SIG-M5 (cell line): ENCODE results near the gene MRPL11.

Experiments used
- DNase-seq: peaks from one replicate; lab custom pipeline; 2025; lab: John Stamatoyannopoulos, UW

MRPL11 gene

GRCh38 chr11:66438504-66439466, at the start of gene MRPL11:
TSS of gene MRPL11 (minus strand) at chr11:66438848. CDS start at chr11:66438754, 94 bp downstream.
- peak; percentile 75 for DNase-seq

DNA sequence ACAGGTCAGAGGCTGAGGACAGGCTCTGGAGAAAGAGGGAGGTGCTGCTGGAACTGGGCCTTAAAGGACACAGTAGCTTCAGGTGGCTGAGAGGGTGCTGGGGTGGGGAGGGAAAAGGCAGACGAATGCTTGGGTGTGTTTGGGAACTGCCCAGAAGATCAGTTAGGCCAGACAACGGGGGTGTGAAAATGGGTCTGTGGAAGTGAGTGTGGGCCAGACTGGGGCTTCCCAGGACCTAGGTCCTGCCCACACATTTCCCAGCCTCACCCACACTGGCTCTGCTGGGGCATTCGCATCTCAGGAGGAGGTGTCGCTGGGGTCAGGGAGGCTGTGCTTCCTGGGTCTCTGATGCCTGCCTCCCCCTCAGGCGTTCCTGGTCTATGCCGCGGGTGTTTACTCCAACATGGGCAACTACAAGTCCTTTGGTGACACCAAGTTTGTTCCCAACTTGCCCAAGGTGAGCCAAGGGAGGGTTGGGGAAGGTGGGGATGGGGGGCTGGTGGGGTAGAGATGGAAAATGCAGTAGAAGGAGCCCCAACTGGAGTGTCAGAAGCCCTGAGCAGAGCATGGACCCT, 46.2 kb upstream of the MRPL11 start:
- no peak for DNase-seq

DNA sequence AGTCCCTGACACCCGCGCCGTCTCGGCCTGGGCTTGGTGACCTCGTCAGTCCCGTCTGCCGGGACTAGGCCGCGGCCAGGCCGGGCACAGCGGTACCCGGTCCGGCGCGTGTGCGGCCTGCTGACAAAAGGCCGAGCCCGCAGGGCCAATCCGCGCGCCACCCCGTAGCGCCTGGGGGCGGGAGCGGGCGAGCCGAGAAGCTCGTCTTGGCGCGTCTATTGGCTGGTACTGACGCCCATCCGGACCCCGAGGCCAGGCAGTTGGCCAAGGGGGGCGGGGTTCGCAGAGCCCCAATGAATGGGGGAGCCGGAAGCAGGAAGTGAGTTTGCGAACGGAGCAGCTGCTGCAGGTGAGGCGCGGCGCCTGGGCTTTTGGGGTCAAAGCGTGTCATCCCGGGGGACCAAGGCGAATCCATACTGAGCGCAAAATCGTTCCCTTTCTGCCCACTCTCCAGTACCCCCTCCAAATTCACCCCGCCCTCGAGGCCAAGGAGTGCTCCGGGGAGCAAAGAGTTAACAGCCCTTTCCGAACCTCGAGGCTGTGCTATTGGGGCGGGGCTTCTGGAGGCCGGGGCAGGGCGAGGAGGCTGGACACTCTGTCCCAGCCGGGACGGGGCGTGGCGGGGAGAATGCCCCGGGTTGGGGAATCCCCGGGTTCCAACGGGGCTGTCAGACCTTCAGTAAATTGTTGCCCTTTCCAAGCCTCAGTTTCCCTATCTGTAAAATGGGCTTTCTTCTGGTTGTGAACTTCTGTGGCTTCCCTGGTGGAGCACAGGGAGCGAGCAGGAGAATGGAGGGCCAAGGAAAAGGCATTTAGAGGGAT, 41.7 kb upstream of the MRPL11 start, which contains the start of gene DPP3:
DPP3 (plus strand) TSS at position 318 of the 822 bp plus-strand sequence. CDS start 1,767 bp downstream, outside the sequence.
- peak; percentile 52 for DNase-seq

- no peak for DNase-seq
Measured at GRCh38 chr11:66479394-66480116, 40.9 kb upstream of the MRPL11 start.

- no peak for DNase-seq
Measured at GRCh38 chr11:66478729-66479393, 40.2 kb upstream of the MRPL11 start.

- no peak for DNase-seq
Measured at GRCh38 chr11:66477263-66478201, 38.9 kb upstream of the MRPL11 start.

DNA sequence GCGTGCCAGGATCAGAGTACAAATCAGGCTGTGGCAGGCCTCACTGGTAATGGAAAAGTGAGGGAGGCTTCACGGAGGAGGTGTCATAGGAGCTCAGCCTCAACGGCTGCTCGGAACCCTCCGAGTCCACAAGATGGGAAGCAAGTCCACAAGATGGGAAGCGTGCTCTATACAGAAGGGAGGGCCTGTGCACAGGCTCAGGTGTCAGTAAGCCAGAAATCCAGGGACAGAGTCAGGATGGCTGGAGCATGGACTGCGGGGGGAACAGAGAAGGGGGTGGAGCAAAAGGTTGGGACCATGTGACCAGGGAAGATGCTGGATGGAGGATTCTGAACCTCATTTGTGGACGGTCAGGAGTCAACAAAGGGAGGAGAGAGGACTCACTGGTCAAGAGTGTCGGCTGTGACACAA, 38.2 kb upstream of the MRPL11 start:
- DNase-seq, result no peak

- no peak for DNase-seq
Measured at GRCh38 chr11:66476173-66476840, 37.7 kb upstream of the MRPL11 start.

DNA sequence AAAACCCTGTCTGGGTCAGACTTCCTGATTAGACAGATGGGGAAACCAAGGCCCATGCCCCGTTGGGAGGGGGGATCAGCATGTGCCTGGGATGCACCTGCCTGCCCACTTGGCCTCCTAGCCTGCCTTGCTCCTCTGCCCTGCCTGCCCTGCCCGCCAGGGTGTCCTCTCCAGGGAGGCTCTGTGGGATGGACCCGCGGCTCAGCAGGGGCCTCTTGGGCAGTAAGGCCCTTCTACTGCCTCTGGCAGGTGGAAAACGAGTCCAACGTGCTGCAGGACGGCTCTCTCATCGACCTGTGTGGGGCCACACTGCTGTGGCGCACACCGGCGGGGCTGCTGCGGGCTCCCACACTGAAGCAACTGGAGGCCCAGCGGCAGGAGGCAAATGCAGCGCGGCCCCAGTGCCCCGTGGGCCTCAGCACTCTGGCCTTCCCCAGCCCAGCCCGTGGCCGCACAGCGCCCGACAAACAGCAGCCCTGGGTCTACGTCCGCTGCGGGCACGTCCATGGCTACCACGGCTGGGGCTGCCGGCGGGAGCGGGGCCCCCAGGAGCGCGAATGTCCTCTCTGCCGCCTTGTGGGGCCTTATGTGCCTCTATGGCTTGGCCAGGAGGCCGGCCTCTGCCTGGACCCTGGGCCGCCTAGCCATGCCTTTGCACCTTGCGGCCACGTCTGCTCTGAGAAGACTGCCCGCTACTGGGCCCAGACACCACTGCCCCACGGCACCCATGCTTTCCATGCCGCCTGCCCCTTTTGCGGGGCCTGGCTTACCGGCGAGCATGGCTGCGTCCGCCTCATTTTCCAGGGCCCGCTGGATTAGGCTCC, 36.9 kb upstream of the MRPL11 start:
- DNase-seq, result no peak

DNA sequence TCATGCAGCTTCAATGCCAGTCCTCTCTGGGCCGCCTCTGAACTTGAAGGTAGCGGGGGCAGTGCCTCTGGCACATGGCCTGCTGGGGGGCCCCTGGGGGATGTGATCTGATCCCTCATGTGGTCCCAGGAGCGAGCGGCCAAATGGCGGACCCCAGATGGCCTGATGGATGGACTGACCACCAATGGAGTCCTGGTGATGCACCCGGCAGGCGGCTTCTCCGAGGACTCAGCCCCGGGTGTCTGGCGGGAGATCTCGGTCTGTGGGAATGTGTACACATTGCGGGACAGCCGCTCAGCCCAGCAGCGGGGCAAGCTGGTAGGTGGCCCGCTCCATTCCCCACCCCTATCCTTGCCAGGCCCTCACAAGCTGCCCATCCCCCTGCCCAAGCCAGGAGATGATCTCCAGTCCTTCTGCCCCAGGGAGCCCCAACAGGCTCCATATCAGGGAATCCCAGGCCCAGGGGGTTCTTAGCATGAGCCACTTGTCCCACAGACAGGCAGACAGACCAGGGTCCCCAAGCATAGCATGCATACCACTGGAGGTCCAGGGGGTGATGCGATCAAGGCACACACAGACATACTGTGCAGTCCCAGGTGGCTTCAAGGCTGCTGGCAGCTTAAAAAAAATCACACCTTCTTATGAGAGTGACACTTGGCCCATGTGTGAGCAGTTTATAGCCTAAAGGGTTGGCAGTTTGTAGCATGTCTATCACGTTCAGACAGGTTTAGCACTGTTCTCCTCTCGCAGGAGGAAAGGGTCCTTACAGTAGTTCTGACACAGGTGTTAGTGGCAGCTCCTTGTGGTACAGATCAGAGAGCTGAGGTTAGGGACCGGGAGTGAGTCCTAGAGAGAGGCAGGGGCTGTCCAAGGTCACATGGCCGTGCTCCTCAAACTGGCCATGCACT, 35.2 kb upstream of the MRPL11 start:
- no peak for DNase-seq

- DNase-seq, result no peak
Measured at GRCh38 chr11:66473167-66473566, 34.5 kb upstream of the MRPL11 start.

- no peak for DNase-seq
Measured at GRCh38 chr11:66472054-66472453, 33.4 kb upstream of the MRPL11 start.

DNA sequence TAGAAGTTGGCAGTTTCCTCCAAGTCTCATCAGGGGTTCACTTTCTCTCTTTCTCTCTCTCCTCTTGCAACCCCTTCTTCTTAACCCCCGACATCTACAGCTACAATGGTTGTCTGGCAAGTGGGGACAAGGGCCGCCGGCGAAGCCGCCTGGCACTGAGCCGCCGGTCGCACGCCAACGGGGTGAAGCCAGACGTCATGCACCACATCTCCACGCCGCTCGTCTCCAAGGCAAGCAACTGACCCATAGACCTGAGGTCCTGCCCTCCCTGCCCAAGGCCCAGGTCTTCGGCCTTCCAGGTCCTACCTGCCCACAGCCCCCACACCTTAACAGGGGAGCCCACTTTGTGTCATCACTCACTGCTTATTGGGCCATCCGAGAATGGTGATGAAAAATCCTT, 32.5 kb upstream of the MRPL11 start:
- DNase-seq, result no peak

DNA sequence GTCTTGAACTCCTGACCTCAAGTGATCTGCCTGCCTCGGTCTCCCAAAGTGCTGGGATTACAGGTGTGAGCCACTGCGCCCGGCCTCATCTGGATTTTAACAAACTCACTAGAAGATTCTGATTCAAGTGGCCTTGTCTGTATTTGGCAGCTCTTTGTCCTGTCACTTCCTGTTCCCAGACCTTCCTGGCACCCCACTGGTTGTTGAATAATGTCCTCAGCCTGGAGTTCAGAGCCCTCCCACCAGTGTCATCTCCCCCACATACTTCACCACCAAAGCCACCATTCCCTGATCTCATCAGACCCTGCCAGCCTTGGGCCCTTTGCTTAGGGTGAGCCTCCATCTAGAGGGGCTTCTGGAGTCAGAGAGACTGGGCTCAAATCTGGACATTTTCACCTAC, 31.4 kb upstream of the MRPL11 start:
- no peak for DNase-seq

DNA sequence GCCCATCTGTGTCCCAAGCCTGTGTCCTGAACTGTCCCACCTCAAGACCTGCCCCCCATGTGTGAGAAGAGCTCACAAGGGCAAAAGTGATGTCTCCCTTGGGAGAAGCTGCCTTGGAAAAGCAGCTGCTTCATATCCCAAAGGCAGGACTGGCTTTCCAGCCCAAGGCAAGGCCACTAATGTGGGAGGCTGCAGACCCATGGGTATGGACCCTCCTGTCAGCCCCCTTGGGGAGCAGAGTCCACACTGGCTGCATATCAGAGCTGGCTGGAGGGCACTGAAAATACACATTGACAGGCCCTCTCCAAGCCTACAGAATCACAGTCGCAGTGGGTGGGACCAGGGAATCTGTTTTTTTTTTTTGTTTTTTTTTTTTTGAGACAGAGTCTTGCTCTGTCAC, 30.8 kb upstream of the MRPL11 start:
- DNase-seq, result no peak

- DNase-seq, result no peak
Measured at GRCh38 chr11:66468691-66469090, 30.0 kb upstream of the MRPL11 start.

- no peak for DNase-seq
Measured at GRCh38 chr11:66467756-66468155, 29.1 kb upstream of the MRPL11 start.
